ENCODE measurements around the gene COBL. TPM values are rescaled to one million over a fixed set of nuclear protein-coding genes. Genes with fewer than 3 reads are reported as not detected.

The COBL gene
- total RNA-seq, 1 donor from 2014 or later, result 6.3 TPM

DNA sequence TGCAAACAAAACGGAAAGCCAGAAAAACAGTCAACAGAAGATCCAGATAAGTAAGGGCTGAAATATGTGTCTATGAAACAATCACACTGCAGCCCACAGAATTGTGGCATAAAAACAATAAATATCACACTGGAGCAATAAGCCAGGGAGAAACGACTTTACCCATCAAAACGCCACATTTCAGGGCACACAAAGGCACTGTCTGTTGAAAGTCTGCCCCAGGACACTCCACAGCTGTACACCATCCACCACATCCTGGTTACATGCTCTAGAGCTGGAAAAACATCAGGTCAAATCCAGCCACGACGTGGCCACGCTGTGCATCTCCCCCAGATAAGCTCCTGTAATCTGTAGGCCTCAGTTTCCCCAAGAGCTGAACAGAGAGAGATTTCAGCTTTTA is 88.7 kb downstream of the COBL start:
- Histone ChIP-seq H3K9me3 (ENCODE audit: low read depth) (no peaks in the 10 kb centered on the region), H3K27me3 (no peaks in the 10 kb centered on the region), H3K27ac (no peak overlapping the region), H3K9ac (no peak overlapping the region), H3K79me2 (ENCODE audit: low read depth) (peaks cover 15% of the 10 kb centered on the region), H3F3A (ENCODE audit: low read depth) (peaks cover 12% of the 10 kb centered on the region), H2AFZ (replicated peaks) (no peak overlapping the region), H3K4me1 (peaks cover 37% of the 10 kb centered on the region), H3K4me2 (no peak overlapping the region), H3K36me3 (no peaks in the 10 kb centered on the region), H4K20me1 (ENCODE audit: low read depth) (no peaks in the 10 kb centered on the region), H3K4me3 (no peak overlapping the region)
- Mint-ChIP-seq H3K4me1 (peaks cover 43% of the 10 kb centered on the region), H3K27me3 (ENCODE audit: insufficient read depth, low read depth) (peaks cover 11% of the 10 kb centered on the region), H3K36me3 (no peaks in the 10 kb centered on the region), H3K4me3 (no peak overlapping the region), H3K9me3 (no peaks in the 10 kb centered on the region), H3K27ac (no peak overlapping the region)
- no peak for TF ChIP-seq EZH2 (IDR thresholded peaks at IDR 0.05)
- no peak for TF ChIP-seq EZH2phosphoT487 (IDR thresholded peaks at IDR 0.05)
- TF ChIP-seq, protein P1, sequence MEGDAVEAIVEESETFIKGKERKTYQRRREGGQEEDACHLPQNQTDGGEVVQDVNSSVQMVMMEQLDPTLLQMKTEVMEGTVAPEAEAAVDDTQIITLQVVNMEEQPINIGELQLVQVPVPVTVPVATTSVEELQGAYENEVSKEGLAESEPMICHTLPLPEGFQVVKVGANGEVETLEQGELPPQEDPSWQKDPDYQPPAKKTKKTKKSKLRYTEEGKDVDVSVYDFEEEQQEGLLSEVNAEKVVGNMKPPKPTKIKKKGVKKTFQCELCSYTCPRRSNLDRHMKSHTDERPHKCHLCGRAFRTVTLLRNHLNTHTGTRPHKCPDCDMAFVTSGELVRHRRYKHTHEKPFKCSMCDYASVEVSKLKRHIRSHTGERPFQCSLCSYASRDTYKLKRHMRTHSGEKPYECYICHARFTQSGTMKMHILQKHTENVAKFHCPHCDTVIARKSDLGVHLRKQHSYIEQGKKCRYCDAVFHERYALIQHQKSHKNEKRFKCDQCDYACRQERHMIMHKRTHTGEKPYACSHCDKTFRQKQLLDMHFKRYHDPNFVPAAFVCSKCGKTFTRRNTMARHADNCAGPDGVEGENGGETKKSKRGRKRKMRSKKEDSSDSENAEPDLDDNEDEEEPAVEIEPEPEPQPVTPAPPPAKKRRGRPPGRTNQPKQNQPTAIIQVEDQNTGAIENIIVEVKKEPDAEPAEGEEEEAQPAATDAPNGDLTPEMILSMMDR (IDR thresholded peaks at IDR 0.05), result no peak
- no peak for DNase-seq (ENCODE audit: low spot score)

GRCh38 chr7:51226916-51227535 is 89.6 kb downstream of the COBL start:
- Mint-ChIP-seq H3K27ac (no peak overlapping the region), H3K9me3 (no peaks in the 10 kb centered on the region)
- peaks cover 34% of the 10 kb centered on the region for H3K4me1 ChIP-seq

DNA sequence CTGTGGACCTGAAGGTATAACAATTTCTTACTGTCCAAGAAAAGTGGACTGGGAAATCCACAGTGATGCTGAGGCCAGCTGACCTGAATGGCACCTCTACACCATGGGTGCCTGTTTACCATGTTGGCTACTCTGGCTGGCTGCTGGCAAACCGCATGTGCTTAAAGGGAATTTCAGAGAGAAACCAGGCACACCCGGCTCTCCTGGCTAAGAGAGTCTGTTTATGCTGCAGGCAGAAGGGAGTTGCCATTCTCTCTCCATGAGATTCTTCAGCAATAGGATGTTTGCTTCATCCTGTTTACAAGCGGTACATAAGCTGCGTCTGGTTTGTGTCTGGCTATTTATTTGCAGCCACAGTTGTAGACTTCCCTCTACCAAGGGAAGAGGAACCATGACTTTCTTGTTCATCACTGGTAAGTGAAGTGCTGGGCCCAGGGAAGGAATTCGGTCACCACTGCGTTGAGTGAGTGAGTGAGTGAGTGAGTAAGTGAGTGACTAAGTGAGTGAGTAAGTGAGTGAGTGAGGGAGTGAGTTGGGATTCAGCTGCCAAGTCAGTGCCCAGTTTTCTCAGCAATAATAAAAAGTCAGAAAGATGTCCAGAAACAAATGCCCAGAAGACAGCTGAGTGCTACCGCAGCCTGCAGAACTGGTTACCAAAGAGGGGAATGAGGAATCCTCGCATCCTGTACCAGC is 90.4 kb downstream of the COBL start:
- H3K79me2 ChIP-seq (ENCODE audit: low read depth), result peaks cover 15% of the 10 kb centered on the region
- H4K20me1 ChIP-seq (ENCODE audit: low read depth), result no peaks in the 10 kb centered on the region
- peaks cover 34% of the 10 kb centered on the region for H3K4me1 ChIP-seq
- H3K4me2 ChIP-seq, result no peak overlapping the region
- H3K4me3 ChIP-seq, result no peak overlapping the region
- Mint-ChIP-seq H3K27me3 (ENCODE audit: insufficient read depth, low read depth) (peaks cover 9% of the 10 kb centered on the region), H3K4me1 (peaks cover 36% of the 10 kb centered on the region), H3K27ac (no peak overlapping the region), H3K9me3 (no peaks in the 10 kb centered on the region), H3K36me3 (no peaks in the 10 kb centered on the region), H3K4me3 (no peak overlapping the region)
- H3K36me3 ChIP-seq, result no peaks in the 10 kb centered on the region
- H3F3A ChIP-seq (ENCODE audit: low read depth), result peaks cover 10% of the 10 kb centered on the region
- H3K9me3 ChIP-seq (ENCODE audit: low read depth), result no peaks in the 10 kb centered on the region
- H2AFZ ChIP-seq (replicated peaks), result no peak overlapping the region
- no peak for DNase-seq (ENCODE audit: low spot score)
- no peak overlapping the region for H3K9ac ChIP-seq
- TF ChIP-seq, protein P1 (IDR thresholded peaks at IDR 0.05), result no peak
- TF ChIP-seq EZH2 (IDR thresholded peaks at IDR 0.05), result no peak
- no peak for TF ChIP-seq EZH2phosphoT487 (IDR thresholded peaks at IDR 0.05)
- H3K27ac ChIP-seq, result no peak overlapping the region
- no peaks in the 10 kb centered on the region for H3K27me3 ChIP-seq

More at GRCh38 chr7:51226916-51227535, 89.6 kb downstream of the COBL start:
- H3F3A ChIP-seq (ENCODE audit: low read depth), result peaks cover 10% of the 10 kb centered on the region
- H3K27me3 ChIP-seq, result no peaks in the 10 kb centered on the region
- no peak overlapping the region for H2AFZ ChIP-seq (replicated peaks)
- H4K20me1 ChIP-seq (ENCODE audit: low read depth), result no peaks in the 10 kb centered on the region
- no peak overlapping the region for H3K4me3 Mint-ChIP-seq
- no peak overlapping the region for H3K27ac ChIP-seq
- TF ChIP-seq, protein P1 (IDR thresholded peaks at IDR 0.05), result no peak
- TF ChIP-seq EZH2 (IDR thresholded peaks at IDR 0.05) (no peak), EZH2phosphoT487 (IDR thresholded peaks at IDR 0.05) (no peak)
- H3K9me3 ChIP-seq (ENCODE audit: low read depth), result no peaks in the 10 kb centered on the region
- no peak overlapping the region for H3K4me3 ChIP-seq
- no peak overlapping the region for H3K9ac ChIP-seq
- no peak overlapping the region for H3K4me2 ChIP-seq
- no peaks in the 10 kb centered on the region for H3K36me3 ChIP-seq
- no peak for DNase-seq (ENCODE audit: low spot score)
- peaks cover 15% of the 10 kb centered on the region for H3K79me2 ChIP-seq (ENCODE audit: low read depth)
- H3K36me3 Mint-ChIP-seq, result no peaks in the 10 kb centered on the region
- peaks cover 36% of the 10 kb centered on the region for H3K4me1 Mint-ChIP-seq
- H3K27me3 Mint-ChIP-seq (ENCODE audit: insufficient read depth, low read depth), result peaks cover 11% of the 10 kb centered on the region
